AG04450 (cell line): ENCODE results near the gene NELFE. TPM values are rescaled to one million over a fixed set of nuclear protein-coding genes. Genes with fewer than 3 reads are reported as not detected.

ENCODE experiments used
- CTCF ChIA-PET: fragments of 300-600, 350-600 bp; formaldehyde crosslinking; extraction: SDS; loops from one replicate; lab custom pipeline; 2022; ENCODE audit warnings: antibody characterized with exemption, inconsistent platforms; lab: Charles Lee
- POLR2A ChIA-PET: fragments of 350-600 bp; formaldehyde crosslinking; extraction: SDS; loops from one replicate; lab custom pipeline; 2021; ENCODE audit warnings: antibody characterized with exemption, inconsistent platforms; lab: Yijun Ruan, JAX
- DNase-seq: peaks from one replicate; pipeline ENCODE4 v3.0.0-alpha.2; 2011; ENCODE audit warnings: low read depth, low spot score
- H3K27ac ChIP-seq: one replicate; pipeline ENCODE4 v1.5.1; 2012; ENCODE audit warnings: low read depth, low read length, control low read depth
- H3K27me3 ChIP-seq: one replicate; pipeline ENCODE4 v1.6.0; 2012; ENCODE audit warnings: low read length; ENCODE audit not compliant: control insufficient read depth, insufficient read depth
- H3K4me3 ChIP-seq: 2 replicates; pipeline ENCODE4 v1.5.1; 2011; ENCODE audit warnings: mild to moderate bottlenecking, low read depth, low read length, control low read depth
- H3K9me3 ChIP-seq: 2 replicates; pipeline ENCODE4 v1.5.1; 2012; ENCODE audit warnings: low read length; ENCODE audit not compliant: control insufficient read depth, insufficient read depth
- CTCF ChIP-seq: IDR thresholded peaks from 2 replicates; pipeline ENCODE4 v1.5.1; 2011; ENCODE audit warnings: low read depth, low read length, control low read depth, inconsistent platforms
- polyA plus RNA-seq: library from polyadenylated mRNA; depleted of rRNA; stranded (reverse); fragments of >200 nt; gene quantifications from 2 replicates; pipeline ENCODE4 v1.2.3, GENCODE V29; 2011

The NELFE gene
- polyA plus RNA-seq, 1 experiment = 51.4 TPM

GRCh38 chr6:31948753-31949413 is 9.9 kb downstream of the NELFE start:
- H3K27me3 ChIP-seq = no peaks in the 10 kb centered on the region
- H3K9me3 ChIP-seq = no peaks in the 10 kb centered on the region; the same call in 1 of the 2 replicates
- no peak overlapping the region for H3K27ac ChIP-seq
- DNase-seq = no peak
- TF ChIP-seq CTCF = no peak
- no peak overlapping the region for H3K4me3 ChIP-seq
- ChIA-PET CTCF (interaction anchor here (0.6 to 1.0 kb wide), 2 partner anchors 10 to 51 kb away, joined by 3 to 4 read pairs; partner anchors contain the start of genes EHMT2, NELFE and SKIC2), POLR2A (interaction anchor here (0.6 kb wide), 1 partner anchor 62 kb away, joined by 3 read pairs; no protein-coding TSS in a partner anchor)

- no peak overlapping the region for H3K27ac ChIP-seq
- ChIA-PET CTCF (interaction anchor here (0.6 kb wide), 1 partner anchor 51 kb away, joined by 3 read pairs; the partner anchor contains the start of gene EHMT2), POLR2A (no interaction called here)
- no peak overlapping the region for H3K4me3 ChIP-seq
- H3K27me3 ChIP-seq = no peaks in the 10 kb centered on the region
- no peak for DNase-seq
- H3K9me3 ChIP-seq = no peaks in the 10 kb centered on the region; the same call in 1 of the 2 replicates
- TF ChIP-seq CTCF = no peak
These were observed 10.5 kb downstream of the NELFE start for GRCh38 chr6:31948306-31948705.

GRCh38 chr6:31947864-31948263 is 10.9 kb downstream of the NELFE start:
- ChIA-PET CTCF (no interaction called here), POLR2A (no interaction called here)
- no peak for TF ChIP-seq CTCF

GRCh38 chr6:31947070-31947675 is 11.6 kb downstream of the NELFE start:
- Histone ChIP-seq H3K27me3 (no peaks in the 10 kb centered on the region), H3K27ac (no peak overlapping the region), H3K4me3 (no peak overlapping the region), H3K9me3 (no peaks in the 10 kb centered on the region; the same call in 1 of the 2 replicates)
- ChIA-PET POLR2A (no interaction called here), CTCF (no interaction called here)
- no peak for DNase-seq
- no peak for TF ChIP-seq CTCF

More at GRCh38 chr6:31947864-31948263, 10.9 kb downstream of the NELFE start:
- Histone ChIP-seq H3K9me3 (no peaks in the 10 kb centered on the region; the same call in 1 of the 2 replicates), H3K27ac (no peak overlapping the region), H3K4me3 (no peak overlapping the region), H3K27me3 (no peaks in the 10 kb centered on the region)
- DNase-seq = no peak
